GM12878 (cell line): Measurements from ENCODE around the gene MCRIP2. TPM values are rescaled to one million over a fixed set of nuclear protein-coding genes. Genes with fewer than 3 reads are reported as not detected.

Experiments
- ATAC-seq: fragments of 200-7000 bp; cut with Tn5 transposase; 3 replicates; pipeline ENCODE4 v1.9.1; 2020; ENCODE audit warnings: mild to moderate bottlenecking, moderate library complexity
- Bru-seq: library from RNA; stranded (reverse); fragments of 400-500 nt; gene quantifications from one replicate; lab custom pipeline; 2021; lab: Mats Ljungman, UMichigan
- BruChase-seq, 2 experiments: library from RNA; stranded (reverse); fragments of 400-500 nt; gene quantifications; one replicate each; lab custom pipeline; 2021; lab: Mats Ljungman, UMichigan
- BruUV-seq: library from RNA; stranded (reverse); fragments of 400-500 nt; replicated peaks from 2 replicates; lab custom pipeline; 2021; lab: Mats Ljungman, UMichigan
- CTCF ChIA-PET: fragments of 300-600 bp; sonication (Branson Sonifier 250); formaldehyde crosslinking; extraction: SDS; loops from one replicate; lab custom pipeline; 2021; ENCODE audit warnings: inconsistent platforms; lab: Yijun Ruan, JAX
- POLR2A ChIA-PET: fragments of 350-600 bp; formaldehyde crosslinking; extraction: SDS; loops from one replicate; lab custom pipeline; 2021; ENCODE audit warnings: inconsistent platforms; lab: Charles Lee
- RAD21 ChIA-PET: fragments of 300-600 bp; sonication (Branson Sonifier 250); formaldehyde crosslinking; loops from one replicate; lab custom pipeline; 2023; ENCODE audit warnings: antibody characterized with exemption; ENCODE audit not compliant: unreplicated experiment; lab: Charles Lee
- SMC1A ChIA-PET: fragments of 300-600 bp; sonication (Branson Sonifier 250); formaldehyde crosslinking; loops from one replicate; lab custom pipeline; 2023; ENCODE audit not compliant: unreplicated experiment, uncharacterized antibody; lab: Charles Lee
- DNase-seq: peaks from one replicate; pipeline ENCODE4 v3.0.0-alpha.2; 2011; ENCODE audit warnings: low read depth, low spot score
- FAIRE-seq: peaks from 3 replicates; lab custom pipeline; 2011; peaks lifted over from hg19 to GRCh38; lab: Jason Lieb, UNC
- H2AFZ ChIP-seq: 2 replicates; pipeline ENCODE4 v1.6.0; 2011; ENCODE audit warnings: low read depth, low read length, control low read depth; ENCODE audit not compliant: control insufficient read depth
- H3K27ac ChIP-seq: 2 replicates; pipeline ENCODE4 v1.5.1; 2011; ENCODE audit warnings: control low read depth; ENCODE audit not compliant: control insufficient read depth, insufficient read depth
- H3K27me3 ChIP-seq, 2 experiments: replicated peaks in 1 of 2; 2 replicates each; pipeline versions ENCODE4 v1.6.0 to v1.6.1; 2011; ENCODE audit warnings: low read length in 1 of 2; ENCODE audit not compliant: control insufficient read depth in 2 of 2, insufficient read depth in 2 of 2
- H3K36me3 ChIP-seq, 2 experiments: 2 replicates each; pipeline ENCODE4 v1.5.1; 2011; ENCODE audit warnings: low read length in 1 of 2; ENCODE audit not compliant: control insufficient read depth in 2 of 2, insufficient read depth in 2 of 2
- H3K4me1 ChIP-seq: 2 replicates; pipeline ENCODE4 v1.6.1; 2011; ENCODE audit warnings: mild to moderate bottlenecking, low read length, moderate library complexity, mixed read lengths; ENCODE audit not compliant: control insufficient read depth, insufficient read depth
- H3K4me2 ChIP-seq: 2 replicates; pipeline ENCODE4 v1.6.0; 2011; ENCODE audit warnings: control low read depth; ENCODE audit not compliant: control insufficient read depth, insufficient read depth
- H3K4me3 ChIP-seq: fragments of 200-600 bp; sonication (generic); 2 replicates; pipeline ENCODE4 v1.5.1; 2016
- H3K79me2 ChIP-seq: 2 replicates; pipeline ENCODE4 v1.6.0; 2011; ENCODE audit warnings: low read length; ENCODE audit not compliant: control insufficient read depth, insufficient read depth
- H3K9ac ChIP-seq: 2 replicates; pipeline ENCODE4 v1.8.0; 2011; ENCODE audit warnings: low read length, control low read depth, mixed read lengths; ENCODE audit not compliant: control insufficient read depth, insufficient read depth
- H3K9me3 ChIP-seq: replicated peaks from 3 replicates; pipeline ENCODE4 v1.5.1; 2011; ENCODE audit warnings: mild to moderate bottlenecking, low read length; ENCODE audit not compliant: control insufficient read depth, insufficient read depth
- H4K20me1 ChIP-seq: 2 replicates; pipeline ENCODE4 v1.6.0; 2011; ENCODE audit not compliant: control insufficient read depth, insufficient read depth
- BACH1 ChIP-seq: fragments of 450-650 bp; IDR thresholded peaks from 2 replicates; pipeline ENCODE4 v1.6.1; 2017; ENCODE audit warnings: mild to moderate bottlenecking, borderline replicate concordance
- BHLHE40 ChIP-seq, 2 experiments: fragments of 450-650 bp in 1 of 2; IDR thresholded peaks; 2 replicates each; pipeline ENCODE4 v1.6.1; 2011 to 2017; ENCODE audit warnings: low read depth in 2 of 2, borderline replicate concordance in 1 of 2, improper control_type of control experiment in 1 of 2, low read length in 1 of 2, mild to moderate bottlenecking in 1 of 2
- BMI1 ChIP-seq: fragments of 450-650 bp; IDR thresholded peaks from 2 replicates; pipeline ENCODE4 v1.6.1; 2016; ENCODE audit warnings: mild to moderate bottlenecking, moderate library complexity, borderline replicate concordance
- CHD4 ChIP-seq: fragments of 200-600 bp; sonication (generic); IDR thresholded peaks from 2 replicates; pipeline ENCODE4 v1.6.1; 2016; ENCODE audit warnings: mild to moderate bottlenecking
- EZH2 ChIP-seq: IDR thresholded peaks from 2 replicates; pipeline ENCODE4 v1.6.1; 2012; ENCODE audit warnings: low read depth, mild to moderate bottlenecking, control low read depth, inconsistent platforms, low read length, borderline replicate concordance; ENCODE audit not compliant: control insufficient read depth
- IKZF1 ChIP-seq: fragments of 450-650 bp; conservative IDR thresholded peaks from 2 replicates; pipeline ENCODE4 v1.6.1; 2017; ENCODE audit warnings: antibody characterized with exemption, mild to moderate bottlenecking
- KLF5 ChIP-seq: fragments of 450-650 bp; IDR thresholded peaks from 2 replicates; pipeline ENCODE4 v1.6.1; 2014; ENCODE audit warnings: mild to moderate bottlenecking; ENCODE audit not compliant: partially characterized antibody
- LARP7 ChIP-seq: fragments of 450-650 bp; IDR thresholded peaks from 2 replicates; pipeline ENCODE4 v1.6.1; 2017; ENCODE audit warnings: mild to moderate bottlenecking
- MXI1 ChIP-seq: fragments of 150-350 bp; IDR thresholded peaks from 2 replicates; pipeline ENCODE4 v1.6.1; 2011; ENCODE audit warnings: low read depth, mild to moderate bottlenecking, inconsistent platforms, low read length, improper control_type of control experiment
- NR2C1 ChIP-seq: fragments of 450-650 bp; IDR thresholded peaks from 2 replicates; pipeline ENCODE4 v1.6.1; 2017; ENCODE audit warnings: antibody characterized with exemption, mild to moderate bottlenecking, moderate library complexity
- NR2F1 ChIP-seq: fragments of 450-650 bp; conservative IDR thresholded peaks from 2 replicates; pipeline ENCODE4 v1.6.1; 2017; ENCODE audit warnings: mild to moderate bottlenecking
- SIN3A ChIP-seq: IDR thresholded peaks from 2 replicates; pipeline ENCODE4 v1.6.1; 2012; ENCODE audit warnings: low read depth, low read length, improper control_type of control experiment
- SIX5 ChIP-seq: IDR thresholded peaks from 2 replicates; pipeline ENCODE4 v1.6.1; 2011; ENCODE audit warnings: mild to moderate bottlenecking, low read depth, low read length, moderate library complexity; ENCODE audit not compliant: severe bottlenecking
- SRF ChIP-seq, 2 experiments: IDR thresholded peaks; 2 replicates each; pipeline ENCODE4 v1.6.1; 2011; ENCODE audit warnings: low read depth in 2 of 2, low read length in 2 of 2, mild to moderate bottlenecking in 1 of 2, moderate library complexity in 1 of 2
- TCF12 ChIP-seq: IDR thresholded peaks from 2 replicates; pipeline ENCODE4 v1.6.1; 2011; ENCODE audit warnings: low read depth, mild to moderate bottlenecking, low read length
- YY1 ChIP-seq: IDR thresholded peaks from 2 replicates; pipeline ENCODE4 v1.6.1; 2011; ENCODE audit warnings: low read depth, mild to moderate bottlenecking, low read length
- ZSCAN29 ChIP-seq: fragments of 450-650 bp; IDR thresholded peaks from 2 replicates; pipeline ENCODE4 v1.6.1; 2017; ENCODE audit warnings: mild to moderate bottlenecking, moderate library complexity
- WGBS: methylation state at CpG from one replicate; pipeline ENCODE4 v1.1.6; 2016; ENCODE audit warnings: low lambda C conversion rate; ENCODE audit not compliant: insufficient replicate concordance, insufficient coverage; ENCODE audit errors: missing lambda C conversion rate; 5-methylcytosine and 5-hydroxymethylcytosine counted together
- in situ Hi-C: fragments of 300-500 bp; cut with MboI; formaldehyde crosslinking; loops from 9 replicates; pipeline ENCODE4 v1.14.3; 2018; ENCODE audit warnings: mixed read lengths
- intact Hi-C: fragments of 100-400 bp; cut with micrococcal nuclease; formaldehyde crosslinking; loops from one replicate; pipeline ENCODE4 v1.14.2; 2022; ENCODE audit not compliant: unreplicated experiment
- long read RNA-seq, 2 experiments: library from polyadenylated mRNA; unstranded; transcript quantifications; one replicate each; pipeline ENCODE4 v2.0.0, GENCODE V29; 2019 to 2020
- polyA minus RNA-seq, 3 experiments: library from RNA; depleted of rRNA, polyadenylated mRNA; stranded (reverse); fragments of >200 nt; gene quantifications; 2 replicates each; pipeline ENCODE4 v1.2.3, GENCODE V29; 2011
- polyA plus RNA-seq, 11 experiments: library from polyadenylated mRNA; depleted of rRNA in 4 of 11; unstranded in 6 of 11; stranded (reverse) in 5 of 11; fragments of >200 nt; fragmentation: Nextera tagmentation in 4 of 11; fragmentation: Illumina TruSeq in 1 of 11; extraction: Ambion mirVana in 4 of 11; extraction: Trizol in 1 of 11; gene quantifications; 1 replicate in 1 of 11; 2 replicates in 10 of 11; pipeline versions ENCODE4 v1.2.1 to v1.2.3, GENCODE V29; 2011 to 2016; ENCODE audit warnings: inconsistent platforms in 2 of 11, missing spikeins in 2 of 11, low read depth in 1 of 11
- total RNA-seq, 4 experiments: library from RNA; depleted of rRNA in 3 of 4; stranded (reverse); fragments of >200 nt in 3 of 4; fragmentation: Illumina TruSeq in 1 of 4; extraction: Trizol in 1 of 4; gene quantifications; 2 replicates each; pipeline versions ENCODE4 v1.2.1 to v1.2.3, GENCODE V29; 2013 to 2021
- TF ChIP-seq, protein P1 (sequence below): IDR thresholded peaks from 2 replicates; pipeline ENCODE4 v1.6.1; 2012; ENCODE audit warnings: low read depth, low read length, improper control_type of control experiment

Gene MCRIP2
- total RNA-seq (2013; cell fraction: nucleolus; rRNA removed) = 42.8 and 49.5 TPM in 2 replicates
- total RNA-seq (2014; rRNA removed) = 77.5 and 93.1 TPM in 2 replicates
- 16.9 and 21.3 TPM in 2 replicates for total RNA-seq (2014; rRNA removed; fragmentation: Illumina TruSeq; extraction: Trizol)
- total RNA-seq (2021) = 83.0 and 92.2 TPM in 2 replicates
- 12.3 TPM for polyA plus RNA-seq (2011; ENCODE audit: low read depth)
- polyA plus RNA-seq (2011; rRNA removed) = 15.2 and 37.4 TPM in 2 replicates
- 76.4 and 115 TPM in 2 replicates for polyA plus RNA-seq (2011; cell fraction: cytosol; rRNA removed)
- 85.8 and 105 TPM in 2 replicates for polyA plus RNA-seq (2011; cell fraction: nucleus; rRNA removed)
- polyA plus RNA-seq (2012) = 44.3 and 57.9 TPM in 2 replicates
- 1.6 and 6.1 TPM in 2 replicates for polyA plus RNA-seq (2014; fragmentation: Illumina TruSeq; extraction: Trizol)
- 1 to 10 TPM in 1 of 2 experiments, under 1 TPM in 1; 0.19 to 4.3 TPM for polyA plus RNA-seq (2014; fragmentation: Nextera tagmentation; extraction: Ambion mirVana)
- 83.0 and 105 TPM in 2 replicates for polyA plus RNA-seq (2014; rRNA removed)
- 10 to 100 TPM; 78.3 to 84.5 TPM for polyA plus RNA-seq (2016; fragmentation: Nextera tagmentation; extraction: Ambion mirVana)
- polyA minus RNA-seq (2011; rRNA and poly(A)+ RNA removed) = 8.6 and 27.5 TPM in 2 replicates
- 18.1 and 21.1 TPM in 2 replicates for polyA minus RNA-seq (2011; cell fraction: cytosol; rRNA and poly(A)+ RNA removed)
- polyA minus RNA-seq (2011; cell fraction: nucleus; rRNA and poly(A)+ RNA removed) = 16.1 and 27.6 TPM in 2 replicates
- Bru-seq, nascent RNA = percentile 72 among the genes with signal in this experiment
- BruChase-seq, experiment 1, labeled RNA remaining after a 6-hour chase = percentile 80 among the genes with signal in this experiment
- BruChase-seq, experiment 2, labeled RNA remaining after a 2-hour chase = percentile 77 among the genes with signal in this experiment
- long read RNA-seq, experiment 1, transcript MCRIP2-201 (5 exons, 946 nt) = major isoform, 40 of 58 reads
- long read RNA-seq, experiment 1, transcript MCRIP2-203 (6 exons, 1,050 nt) = minor isoform, 12 of 58 reads
- long read RNA-seq, experiment 1, partial matches to known transcripts = 0 of 58 reads
- long read RNA-seq, experiment 1, other reads (novel, unspliced or antisense) = 5 of 58 reads
- long read RNA-seq, experiment 2, transcript MCRIP2-201 (5 exons, 946 nt) = major isoform, 7 of 11 reads
- long read RNA-seq, experiment 2, partial matches to known transcripts = 1 of 11 reads
- long read RNA-seq, experiment 2, other reads (novel, unspliced or antisense) = 1 of 11 reads

- H4K20me1 ChIP-seq = no peaks in the 10 kb centered on the region
- peak within 1 kb of the TSS; percentile 74 for H2AFZ ChIP-seq
- in situ Hi-C loops = no loop called here
- intact Hi-C loops = no loop called here
- FAIRE-seq (peak; percentile 77), ATAC-seq (peak; percentile 80), DNase-seq (peak; percentile 34)
- POLR2A ChIA-PET = no interaction called here
- peak within 1 kb of the TSS; percentile 72 for H3K4me2 ChIP-seq
- peaks cover 30% of the 10 kb centered on the region for H3K79me2 ChIP-seq
- H3K27ac ChIP-seq = peak within 1 kb of the TSS; percentile 83
- peaks cover 13% of the 10 kb centered on the region for H3K4me1 ChIP-seq
- no peaks in the 10 kb centered on the region for H3K27me3 ChIP-seq
- RAD21 ChIA-PET = no interaction called here
- BruUV-seq = no TSS peak
- peak within 1 kb of the TSS; percentile 89 for H3K9ac ChIP-seq
- 2% methylated on average over 73 of the region's 81 CpGs for WGBS
- CTCF ChIA-PET = interaction anchor here (1.0 kb wide), 1 partner anchor 163 kb away, joined by 3 read pairs; no protein-coding TSS in a partner anchor
- no peaks in the 10 kb centered on the region for H3K9me3 ChIP-seq
- SMC1A ChIA-PET = no interaction called here
- no peaks in the 10 kb centered on the region; a peak in 2 of 4 replicates for H3K36me3 ChIP-seq
- peak within 1 kb of the TSS; percentile 98 for H3K4me3 ChIP-seq
- TF ChIP-seq CHD4 (no peak), BACH1 (peak; percentile 70), SRF (IDR thresholded peaks at IDR 0.05; ENCODE audit: low read depth in 2 of 2, low read length in 2 of 2) (peak in 1 of 2 experiments; percentile 20; a peak in 1 of 4 replicates), EZH2 (no peak), IKZF1 (peak; percentile 63), ZSCAN29 (no peak), TCF12 (0 out of 2 replicates have a peak, but pooled peaks have one; percentile 2), SIX5 (no peak), NR2C1 (peak; percentile 51), SIN3A (peak; percentile 68), LARP7 (peak; percentile 87), BHLHE40 (IDR thresholded peaks at IDR 0.05; ENCODE audit: borderline replicate concordance in 1 of 2, low read depth in 2 of 2, low read length in 1 of 2) (peak; percentile 78 to 92; a peak in 3 of 4 replicates), KLF5 (peak; percentile 41), BMI1 (no peak), MXI1 (peak; percentile 81), YY1 (peak; percentile 44; the same call in 1 of the 2 replicates), NR2F1 (peak; percentile 89)
- TF ChIP-seq, protein P1, sequence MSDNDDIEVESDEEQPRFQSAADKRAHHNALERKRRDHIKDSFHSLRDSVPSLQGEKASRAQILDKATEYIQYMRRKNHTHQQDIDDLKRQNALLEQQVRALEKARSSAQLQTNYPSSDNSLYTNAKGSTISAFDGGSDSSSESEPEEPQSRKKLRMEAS = peak; percentile 47; the same call in 1 of the 2 replicates
These were observed at the start of gene MCRIP2 for GRCh38 chr16:641326-642188. Gene MCRIP2, plus strand, starts transcription at chr16:641828. Its CDS starts 164 bp downstream, at chr16:641992.
